Small intestine (tissue), 16 donors: ENCODE measurements around the gene SPANXN3. TPM values are rescaled to one million over a fixed set of nuclear protein-coding genes. Genes with fewer than 3 reads are reported as not detected.
"Not testable (repeated sequence)": the region's sequence is repeated elsewhere in the genome, so short reads cannot be mapped to it uniquely, and the experiment has no call there.

Experiments used
- DNase-seq, 2 donors: peaks; one replicate each; pipeline versions ENCODE4 v3.0.0 to v3.0.0-alpha.2; 2013
- FAIRE-seq: peaks from 2 replicates; lab custom pipeline; 2012; peaks lifted over from hg19 to GRCh38; lab: Jason Lieb, UNC
- H3K27ac ChIP-seq, 3 donors: one replicate each; pipeline ENCODE4 v1.5.1; 2013; ENCODE audit warnings: low read length in 2 of 3, mild to moderate bottlenecking in 2 of 3, control low read depth in 1 of 3, inconsistent platforms in 1 of 3, low read depth in 1 of 3, moderate library complexity in 1 of 3
- H3K27me3 ChIP-seq, 3 donors: one replicate each; pipeline ENCODE4 v1.6.1; 2013; ENCODE audit warnings: low read length in 3 of 3, inconsistent platforms in 1 of 3; ENCODE audit not compliant: control insufficient read depth in 3 of 3, insufficient read depth in 3 of 3
- H3K36me3 ChIP-seq, 3 donors: one replicate each; pipeline ENCODE4 v1.6.1; 2013; ENCODE audit warnings: low read length in 3 of 3, inconsistent platforms in 1 of 3, low read depth in 1 of 3, mild to moderate bottlenecking in 1 of 3, moderate library complexity in 1 of 3; ENCODE audit not compliant: control insufficient read depth in 3 of 3, insufficient read depth in 2 of 3
- H3K4me1 ChIP-seq, 3 donors: one replicate each; pipeline ENCODE4 v1.6.1; 2013; ENCODE audit warnings: low read length in 2 of 3, inconsistent platforms in 1 of 3, low read depth in 1 of 3, mild to moderate bottlenecking in 1 of 3, moderate library complexity in 1 of 3; ENCODE audit not compliant: control insufficient read depth in 3 of 3, insufficient read depth in 2 of 3
- H3K4me3 ChIP-seq, 3 donors: one replicate each; pipeline ENCODE4 v1.5.1; 2013; ENCODE audit warnings: low read length in 3 of 3, control low read depth in 1 of 3, inconsistent platforms in 1 of 3, low read depth in 1 of 3, mild to moderate bottlenecking in 1 of 3, moderate library complexity in 1 of 3
- H3K9me3 ChIP-seq, 2 donors: one replicate each; pipeline ENCODE4 v1.6.1; 2013; ENCODE audit warnings: low read depth in 1 of 2, low read length in 1 of 2; ENCODE audit not compliant: control insufficient read depth in 2 of 2, insufficient read depth in 1 of 2
- WGBS, 3 donors: extraction: QIAGEN DNeasy Blood & Tissue Kit; methylation state at CpG; one replicate each; pipeline ENCODE4 v1.1.7; 2013; 5-methylcytosine and 5-hydroxymethylcytosine counted together
- long read RNA-seq, 10 donors: transcript quantifications; one replicate each; lab custom pipeline, GENCODE V29; 2026
- polyA plus RNA-seq, 4 donors: library from polyadenylated mRNA; stranded (reverse) in 3 of 4; unstranded in 1 of 4; fragments of 200-250 nt in 3 of 4; fragments of 120-200 nt in 1 of 4; gene quantifications; one replicate each; pipeline versions ENCODE4 v1.2.1 to v1.2.3, GENCODE V29; 2013
- donor health status: healthy with polysubstance abuse.
- donor health status: control.
- donor health status: control.
- donor health status: Bipolar disorder and iron deficiency.
- donor health status: healthy.

The SPANXN3 gene
- 10 to 100 TPM in 1 of 4 donors, 1 to 10 TPM in 2, not detected in 1; 1.8 to 10.3 (median 6.2) TPM for polyA plus RNA-seq
- long read RNA-seq, donor 1, partial matches to known transcripts = 0 of 69 reads
- long read RNA-seq, donor 1, other reads (novel, unspliced or antisense) = 69 of 69 reads
- long read RNA-seq, donor 2, transcript SPANXN3-201 (2 exons, 590 nt) = major isoform, 5 of 15 reads
- long read RNA-seq, donor 2, partial matches to known transcripts = 0 of 15 reads
- long read RNA-seq, donor 2, other reads (novel, unspliced or antisense) = 10 of 15 reads
- long read RNA-seq, donor 3, transcript SPANXN3-201 (2 exons, 590 nt) = major isoform, 5 of 18 reads
- long read RNA-seq, donor 3, partial matches to known transcripts = 0 of 18 reads
- long read RNA-seq, donor 3, other reads (novel, unspliced or antisense) = 13 of 18 reads
- long read RNA-seq, donor 4 = 0 reads
- long read RNA-seq, donor 5, partial matches to known transcripts = 0 of 7 reads
- long read RNA-seq, donor 5, other reads (novel, unspliced or antisense) = 7 of 7 reads
- long read RNA-seq, donor 6, transcript SPANXN3-201 (2 exons, 590 nt) = major isoform, 6 of 23 reads
- long read RNA-seq, donor 6, partial matches to known transcripts = 17 of 23 reads
- long read RNA-seq, donor 6, other reads (novel, unspliced or antisense) = 0 of 23 reads
- long read RNA-seq, donor 7 = 0 reads
- long read RNA-seq, donor 8 = 0 reads
- long read RNA-seq, donor 9 = 0 reads
- long read RNA-seq, donor 10, partial matches to known transcripts = 0 of 1 reads
- long read RNA-seq, donor 10, other reads (novel, unspliced or antisense) = 0 of 1 reads

- H3K4me1 ChIP-seq, DNase-seq, FAIRE-seq, H3K27me3 ChIP-seq, H3K36me3 ChIP-seq, H3K9me3 ChIP-seq: not testable (repeated sequence)
- Histone ChIP-seq H3K27ac (peak within 1 kb of the TSS in 1 of 3 donors; percentile 62), H3K4me3 (peak within 1 kb of the TSS in 1 of 3 donors; percentile 45)
- WGBS, 3 donors = 30 to 86% (median 73%) methylated on average over 1 of the region's 5 CpGs
These were observed at the start of gene SPANXN3 for GRCh38 chrX:143517375-143517774. TSS of gene SPANXN3 (minus strand) at chrX:143517475. CDS start at chrX:143517391, 84 bp downstream.

GRCh38 chrX:143536176-143536575 lies 18.9 kb upstream of the SPANXN3 start:
- 27 to 67% (median 48%) methylated on average over 3 of the region's 3 CpGs for WGBS, 3 donors
- Histone ChIP-seq H3K36me3 (no peaks in the 10 kb centered on the region), H3K4me3 (no peak overlapping the region), H3K4me1 (no peaks in the 10 kb centered on the region), H3K9me3 (no peaks in the 10 kb centered on the region), H3K27ac (no peak overlapping the region), H3K27me3 (no peaks in the 10 kb centered on the region)
- no peak for FAIRE-seq
- DNase-seq = peak in 1 of 2 donors; percentile 0

GRCh38 chrX:143502196-143502595 lies 15.1 kb downstream of the SPANXN3 start:
- not testable (repeated sequence) for H3K36me3 ChIP-seq, H3K4me1 ChIP-seq, H3K27ac ChIP-seq, H3K4me3 ChIP-seq, DNase-seq, H3K27me3 ChIP-seq, H3K9me3 ChIP-seq, FAIRE-seq
- 56 to 77% (median 75%) methylated on average over 6 of the region's 6 CpGs for WGBS, 3 donors

GRCh38 chrX:143500751-143501150 lies 16.5 kb downstream of the SPANXN3 start:
- Histone ChIP-seq H3K27me3 (no peaks in the 10 kb centered on the region), H3K27ac (no peak overlapping the region), H3K4me1 (no peaks in the 10 kb centered on the region), H3K36me3 (no peaks in the 10 kb centered on the region), H3K4me3 (no peak overlapping the region), H3K9me3 (peaks cover 2 to 10% of the 10 kb centered on the region in 2 donors)
- FAIRE-seq (no peak), DNase-seq (no peak)
- WGBS, 3 donors = 51 to 61% (median 55%) methylated on average over 3 of the region's 3 CpGs

GRCh38 chrX:143486105-143486504 lies 31.2 kb downstream of the SPANXN3 start:
- Histone ChIP-seq H3K36me3 (no peaks in the 10 kb centered on the region), H3K27ac (no peak overlapping the region), H3K27me3 (no peaks in the 10 kb centered on the region), H3K4me1 (no peaks in the 10 kb centered on the region), H3K4me3 (no peak overlapping the region), H3K9me3 (peaks cover 0 to 2% of the 10 kb centered on the region in 2 donors)
- FAIRE-seq (no peak), DNase-seq (no peak)
- 84 to 89% (median 86%) methylated on average over 8 of the region's 8 CpGs for WGBS, 3 donors

GRCh38 chrX:143476751-143477150 lies 40.5 kb downstream of the SPANXN3 start:
- H3K27ac ChIP-seq = no peak overlapping the region
- H3K27me3 ChIP-seq = no peaks in the 10 kb centered on the region
- WGBS, 3 donors = 11 to 45% (median 18%) methylated on average over 4 of the region's 4 CpGs
- peak in 1 of 2 donors; percentile 51 for DNase-seq
- H3K36me3 ChIP-seq = no peaks in the 10 kb centered on the region
- H3K9me3 ChIP-seq = no peaks in the 10 kb centered on the region
- no peak for FAIRE-seq
- no peaks in the 10 kb centered on the region for H3K4me1 ChIP-seq
- no peak overlapping the region for H3K4me3 ChIP-seq

- no peaks in the 10 kb centered on the region for H3K36me3 ChIP-seq
- no peaks in the 10 kb centered on the region for H3K27me3 ChIP-seq
- DNase-seq (peak; percentile 3 to 15), FAIRE-seq (no peak)
- no peak overlapping the region for H3K27ac ChIP-seq
- 11 to 42% (median 40%) methylated on average over 1 of the region's 1 CpG for WGBS, 3 donors
- no peak overlapping the region for H3K4me3 ChIP-seq
- H3K9me3 ChIP-seq = peaks cover 0 to 4% of the 10 kb centered on the region in 2 donors
- H3K4me1 ChIP-seq = no peaks in the 10 kb centered on the region
These were observed 44.8 kb downstream of the SPANXN3 start for GRCh38 chrX:143472347-143472938.

GRCh38 chrX:143466130-143466529 lies 51.1 kb downstream of the SPANXN3 start:
- no peaks in the 10 kb centered on the region for H3K4me1 ChIP-seq
- H3K27me3 ChIP-seq = no peaks in the 10 kb centered on the region
- no peak overlapping the region for H3K27ac ChIP-seq
- FAIRE-seq (no peak), DNase-seq (no peak)
- H3K36me3 ChIP-seq = no peaks in the 10 kb centered on the region
- H3K4me3 ChIP-seq = no peak overlapping the region
- peaks cover 0 to 4% of the 10 kb centered on the region in 2 donors for H3K9me3 ChIP-seq
- 15 to 33% (median 24%) methylated on average over 1 of the region's 1 CpG for WGBS, 3 donors
